ENCODE data around the gene KIRREL3. TPM values are rescaled to one million over a fixed set of nuclear protein-coding genes. Genes with fewer than 3 reads are reported as not detected.

The KIRREL3 gene
- total and polyA plus RNA-seq, 2 of the 8 experiments (the other 6 are each of a cell fraction or from before 2014, with no cell fraction given): 0.29 to 0.32 TPM

DNA sequence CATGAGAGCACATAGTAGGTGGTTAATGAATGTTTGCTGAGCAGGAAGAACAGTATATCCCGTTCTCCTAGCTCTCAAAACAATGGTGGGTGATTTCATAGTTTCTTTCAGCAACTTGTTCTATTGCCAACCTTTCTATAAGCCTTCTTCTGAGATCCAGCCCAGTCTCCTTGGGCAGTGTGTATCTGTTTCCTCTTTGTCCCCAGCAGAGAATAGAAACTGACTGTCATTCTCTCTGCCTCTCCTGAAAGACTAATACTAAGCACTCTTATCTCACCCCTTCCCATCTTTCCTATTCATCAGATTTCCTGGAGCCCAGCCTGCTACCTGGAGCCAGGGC lies 372.1 kb downstream of the KIRREL3 start (continued):
- TF ChIP-seq CTCF (IDR thresholded peaks at IDR 0.05; ENCODE audit: control extremely low read depth in 1 of 3, insufficient read depth in 1 of 3, low read depth in 1 of 3, low read length in 3 of 3) (no peak), CHD1 (IDR thresholded peaks at IDR 0.05; ENCODE audit: low read depth, low read length) (no peak)

Data from H1 (cell line).